Measurements from ENCODE around the gene AFDN.

The AFDN gene

GRCh38 chr6:167898673-167899311, 72.1 kb downstream of the AFDN start:
- H3K4me3 ChIP-seq (ENCODE audit: control insufficient read depth, low read depth, low read length) = no peak overlapping the region
- DNase-seq (ENCODE audit: low read depth) = peak; percentile 17
- peak; percentile 64 for TF ChIP-seq CTCF (IDR thresholded peaks at IDR 0.05; ENCODE audit: control insufficient read depth, insufficient read depth, low read depth, low read length, missing control alignments)

DNA sequence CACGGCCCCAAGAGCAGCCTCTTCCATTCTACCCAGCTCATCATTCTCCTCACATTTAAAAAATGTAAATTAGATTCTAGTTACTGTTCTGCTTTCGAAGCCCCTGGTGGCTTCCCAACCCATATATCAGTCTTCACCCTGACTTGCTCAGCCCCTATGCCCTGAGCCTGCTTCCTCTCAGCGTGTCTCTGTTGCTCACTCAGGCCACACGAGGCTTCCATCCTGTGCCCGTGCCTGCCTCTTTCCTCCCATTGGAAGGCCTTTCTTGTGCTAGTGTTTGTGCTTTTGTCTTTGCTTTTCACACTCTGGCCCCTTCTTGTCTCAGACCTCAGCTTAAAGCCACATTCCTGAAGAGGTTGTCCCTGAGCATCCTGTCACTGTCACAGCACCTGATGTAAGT, 78.1 kb downstream of the AFDN start:
- DNase-seq (ENCODE audit: low read depth) = no peak
- TF ChIP-seq CTCF (IDR thresholded peaks at IDR 0.05; ENCODE audit: control insufficient read depth, insufficient read depth, low read depth, low read length, missing control alignments) = no peak

DNA sequence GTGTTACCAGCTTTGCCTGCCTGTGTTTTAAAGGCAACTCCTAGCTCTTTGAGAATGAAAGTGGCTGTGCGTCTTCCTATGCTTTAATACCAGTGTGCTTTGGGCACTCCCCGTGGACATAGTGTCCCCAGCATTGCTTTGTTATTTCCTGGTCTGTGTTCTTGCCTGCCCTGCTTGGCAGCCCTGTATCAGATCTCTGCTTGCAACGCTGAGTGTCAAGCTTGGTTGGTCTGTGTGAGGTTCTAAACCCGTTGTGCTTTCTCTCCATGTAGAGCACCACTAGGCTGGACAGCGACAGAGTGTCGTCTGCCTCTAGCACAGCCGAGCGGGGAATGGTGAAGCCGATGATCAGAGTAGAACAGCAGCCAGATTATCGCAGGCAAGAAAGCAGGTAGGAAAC, 80.2 kb downstream of the AFDN start:
- DNase-seq (ENCODE audit: low read depth) = no peak

More for the DNA sequence above, 78.1 kb downstream of the AFDN start:
- H3K4me3 ChIP-seq (ENCODE audit: control insufficient read depth, low read depth, low read length) = no peak overlapping the region

DNA sequence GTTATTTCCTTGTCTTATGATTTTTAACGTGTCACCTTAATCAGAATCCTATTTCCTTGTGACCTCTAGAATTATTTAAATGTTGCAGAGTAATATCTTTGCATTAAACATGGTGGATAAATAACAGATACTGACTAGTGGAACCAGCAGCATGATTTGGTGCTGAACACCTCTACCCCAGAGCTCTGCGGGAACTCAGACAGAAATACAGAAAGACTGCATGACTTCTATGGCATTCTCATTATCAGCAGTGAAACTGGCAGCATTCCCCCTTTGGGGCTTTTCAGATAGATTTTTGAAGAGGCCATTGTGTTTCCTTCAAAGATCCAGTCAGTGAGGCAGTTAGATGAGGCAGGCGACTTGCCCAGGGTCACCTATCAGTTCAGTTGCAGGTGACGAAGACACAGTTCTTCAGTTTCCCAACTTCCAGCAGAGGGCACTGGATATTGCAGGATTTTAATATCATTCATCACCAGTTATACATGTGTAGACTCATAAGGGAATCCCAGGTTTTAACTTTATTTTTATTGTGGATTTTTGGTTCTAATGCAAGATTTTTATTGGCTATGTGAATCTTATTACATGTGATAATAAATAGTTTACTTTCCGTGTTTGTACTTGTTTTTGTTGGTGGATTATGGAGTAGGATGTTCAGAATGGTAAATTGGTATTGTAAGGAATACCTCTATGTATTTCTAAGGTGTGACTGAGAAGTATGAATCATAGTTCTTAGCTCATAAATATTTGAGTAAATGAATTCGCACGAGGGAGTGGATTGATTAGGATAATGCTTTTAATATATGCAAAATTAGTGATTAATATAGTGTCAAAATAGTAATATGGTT, 81.3 kb downstream of the AFDN start:
- peak; percentile 68 for TF ChIP-seq CTCF (IDR thresholded peaks at IDR 0.05; ENCODE audit: control insufficient read depth, insufficient read depth, low read depth, low read length, missing control alignments)
- DNase-seq (ENCODE audit: low read depth) = no peak
- no peak overlapping the region for H3K4me3 ChIP-seq (ENCODE audit: control insufficient read depth, low read depth, low read length)

More for the DNA sequence above, 80.2 kb downstream of the AFDN start:
- TF ChIP-seq CTCF (IDR thresholded peaks at IDR 0.05; ENCODE audit: control insufficient read depth, insufficient read depth, low read depth, low read length, missing control alignments) = no peak
- H3K4me3 ChIP-seq (ENCODE audit: control insufficient read depth, low read depth, low read length) = no peak overlapping the region

DNA sequence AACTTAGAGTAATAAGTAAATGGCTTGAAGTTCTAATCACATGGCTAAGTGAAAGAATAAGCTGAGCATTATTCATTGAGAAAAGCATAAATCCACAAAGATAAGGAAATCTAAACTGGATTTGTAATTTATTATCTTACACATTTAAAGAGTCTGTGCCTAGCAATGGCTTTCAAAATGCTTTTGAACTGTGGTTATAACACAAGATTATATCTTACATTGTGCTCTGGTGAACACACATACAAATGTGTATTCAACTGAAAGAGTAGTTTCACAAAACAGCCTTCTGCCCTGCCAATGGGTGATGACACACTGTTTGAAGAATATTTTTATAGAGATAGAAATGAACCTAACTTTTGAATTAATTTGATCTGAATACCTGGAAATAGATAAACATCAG, 83.3 kb downstream of the AFDN start:
- no peak for DNase-seq (ENCODE audit: low read depth)
- no peak for TF ChIP-seq CTCF (IDR thresholded peaks at IDR 0.05; ENCODE audit: control insufficient read depth, insufficient read depth, low read depth, low read length, missing control alignments)
- no peak overlapping the region for H3K4me3 ChIP-seq (ENCODE audit: control insufficient read depth, low read depth, low read length)

- no peak for DNase-seq (ENCODE audit: low read depth)
- TF ChIP-seq CTCF (IDR thresholded peaks at IDR 0.05; ENCODE audit: control insufficient read depth, insufficient read depth, low read depth, low read length, missing control alignments) = no peak
- H3K4me3 ChIP-seq (ENCODE audit: control insufficient read depth, low read depth, low read length) = no peak overlapping the region
Observed at GRCh38 chr6:167910652-167911051, 83.9 kb downstream of the AFDN start.

All from AG09309 (cell line).